GM12878 (cell line): ENCODE measurements around the gene NT5DC3.

Experiments
- CEBPB ChIP-seq, 2 experiments: fragments of 150-350 bp in 1 of 2; IDR thresholded peaks; 2 replicates each; pipeline ENCODE4 v1.6.1; 2012 to 2014; ENCODE audit warnings: low read depth in 2 of 2, low read length in 2 of 2, borderline replicate concordance in 1 of 2, inconsistent platforms in 1 of 2
- FOS ChIP-seq: IDR thresholded peaks from 3 replicates; pipeline ENCODE4 v1.6.1; 2011; ENCODE audit warnings: borderline replicate concordance; ENCODE audit not compliant: insufficient read length; ENCODE audit errors: extremely low read depth
- JUNB ChIP-seq: IDR thresholded peaks from 2 replicates; pipeline ENCODE4 v1.6.1; 2016; ENCODE audit warnings: antibody characterized with exemption, mild to moderate bottlenecking
- JUND ChIP-seq: IDR thresholded peaks from 2 replicates; pipeline ENCODE4 v1.6.1; 2012; ENCODE audit warnings: low read depth, mild to moderate bottlenecking, low read length, improper control_type of control experiment, moderate library complexity
- NR2C2 ChIP-seq: IDR thresholded peaks from 2 replicates; pipeline ENCODE4 v1.6.1; 2011; ENCODE audit warnings: borderline replicate concordance, low read depth; ENCODE audit not compliant: control insufficient read depth, insufficient read length
- POLR2AphosphoS5 ChIP-seq: IDR thresholded peaks from 2 replicates; pipeline ENCODE4 v1.6.1; 2011; ENCODE audit warnings: mild to moderate bottlenecking, low read length, inconsistent platforms
- RAD21 ChIP-seq: IDR thresholded peaks from 2 replicates; pipeline ENCODE4 v1.6.1; 2011; ENCODE audit warnings: mild to moderate bottlenecking, low read depth, low read length, moderate library complexity; ENCODE audit not compliant: insufficient read depth
- SP1 ChIP-seq: IDR thresholded peaks from one replicate; pipeline ENCODE4 v1.6.1; 2011; ENCODE audit warnings: low read depth, low read length
- TF ChIP-seq, protein P1 (sequence below), 3 experiments: IDR thresholded peaks in 2 of 3; conservative IDR thresholded peaks in 1 of 3; 2 replicates each; pipeline ENCODE4 v1.5.1; 2011; ENCODE audit warnings: low read depth in 3 of 3, low read length in 3 of 3, mild to moderate bottlenecking in 3 of 3, control low read depth in 2 of 3, moderate library complexity in 2 of 3, inconsistent platforms in 1 of 3, mixed read lengths in 1 of 3; ENCODE audit not compliant: control insufficient read depth in 2 of 3, insufficient read depth in 1 of 3; ENCODE audit errors: extremely low read depth in 1 of 3
- TF ChIP-seq, protein P2 (sequence below): IDR thresholded peaks from 2 replicates; pipeline ENCODE4 v1.6.1; 2012; ENCODE audit warnings: low read length, inconsistent platforms

DNA sequence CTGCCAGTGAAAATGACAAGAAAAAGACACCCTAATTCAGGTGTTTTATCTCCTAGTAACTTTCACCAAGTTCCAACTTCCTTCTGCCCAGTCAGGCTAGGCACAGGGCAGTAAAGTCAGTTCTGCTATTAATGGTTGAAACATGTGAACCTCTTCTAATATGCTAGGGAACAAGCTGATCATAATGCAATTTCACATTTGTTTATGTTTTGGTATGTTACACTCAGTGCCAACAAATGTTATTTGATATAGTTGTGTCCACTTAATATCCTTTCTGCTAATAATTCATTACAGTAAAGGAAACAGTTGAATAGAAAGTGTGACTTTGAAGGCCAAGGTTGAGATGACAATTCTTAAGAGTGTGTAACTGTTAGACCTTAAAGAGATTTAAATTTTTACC is 17.2 kb downstream of the NT5DC3 start:
- TF ChIP-seq NR2C2 (no peak), RAD21 (no peak), SP1 (no peak), JUND (no peak), CEBPB (IDR thresholded peaks at IDR 0.05; ENCODE audit: borderline replicate concordance in 1 of 2, low read depth in 2 of 2, low read length in 2 of 2) (no peak), FOS (no peak), JUNB (no peak), POLR2AphosphoS5 (no peak)
- TF ChIP-seq, protein P1, sequence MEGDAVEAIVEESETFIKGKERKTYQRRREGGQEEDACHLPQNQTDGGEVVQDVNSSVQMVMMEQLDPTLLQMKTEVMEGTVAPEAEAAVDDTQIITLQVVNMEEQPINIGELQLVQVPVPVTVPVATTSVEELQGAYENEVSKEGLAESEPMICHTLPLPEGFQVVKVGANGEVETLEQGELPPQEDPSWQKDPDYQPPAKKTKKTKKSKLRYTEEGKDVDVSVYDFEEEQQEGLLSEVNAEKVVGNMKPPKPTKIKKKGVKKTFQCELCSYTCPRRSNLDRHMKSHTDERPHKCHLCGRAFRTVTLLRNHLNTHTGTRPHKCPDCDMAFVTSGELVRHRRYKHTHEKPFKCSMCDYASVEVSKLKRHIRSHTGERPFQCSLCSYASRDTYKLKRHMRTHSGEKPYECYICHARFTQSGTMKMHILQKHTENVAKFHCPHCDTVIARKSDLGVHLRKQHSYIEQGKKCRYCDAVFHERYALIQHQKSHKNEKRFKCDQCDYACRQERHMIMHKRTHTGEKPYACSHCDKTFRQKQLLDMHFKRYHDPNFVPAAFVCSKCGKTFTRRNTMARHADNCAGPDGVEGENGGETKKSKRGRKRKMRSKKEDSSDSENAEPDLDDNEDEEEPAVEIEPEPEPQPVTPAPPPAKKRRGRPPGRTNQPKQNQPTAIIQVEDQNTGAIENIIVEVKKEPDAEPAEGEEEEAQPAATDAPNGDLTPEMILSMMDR (IDR thresholded peaks at IDR 0.05 in 2 of 3, conservative IDR thresholded peaks at IDR 0.05 in 1 of 3; ENCODE audit: control insufficient read depth in 2 of 3, extremely low read depth in 1 of 3, insufficient read depth in 1 of 3, low read depth in 3 of 3, low read length in 3 of 3): no peak
- TF ChIP-seq, protein P2, sequence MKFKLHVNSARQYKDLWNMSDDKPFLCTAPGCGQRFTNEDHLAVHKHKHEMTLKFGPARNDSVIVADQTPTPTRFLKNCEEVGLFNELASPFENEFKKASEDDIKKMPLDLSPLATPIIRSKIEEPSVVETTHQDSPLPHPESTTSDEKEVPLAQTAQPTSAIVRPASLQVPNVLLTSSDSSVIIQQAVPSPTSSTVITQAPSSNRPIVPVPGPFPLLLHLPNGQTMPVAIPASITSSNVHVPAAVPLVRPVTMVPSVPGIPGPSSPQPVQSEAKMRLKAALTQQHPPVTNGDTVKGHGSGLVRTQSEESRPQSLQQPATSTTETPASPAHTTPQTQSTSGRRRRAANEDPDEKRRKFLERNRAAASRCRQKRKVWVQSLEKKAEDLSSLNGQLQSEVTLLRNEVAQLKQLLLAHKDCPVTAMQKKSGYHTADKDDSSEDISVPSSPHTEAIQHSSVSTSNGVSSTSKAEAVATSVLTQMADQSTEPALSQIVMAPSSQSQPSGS: no peak
